GDM1 (cell line): ENCODE results near the gene NLRC3.

Experiments used
- DNase-seq: peaks from one replicate; lab custom pipeline; 2025; lab: John Stamatoyannopoulos, UW

NLRC3 gene

DNA sequence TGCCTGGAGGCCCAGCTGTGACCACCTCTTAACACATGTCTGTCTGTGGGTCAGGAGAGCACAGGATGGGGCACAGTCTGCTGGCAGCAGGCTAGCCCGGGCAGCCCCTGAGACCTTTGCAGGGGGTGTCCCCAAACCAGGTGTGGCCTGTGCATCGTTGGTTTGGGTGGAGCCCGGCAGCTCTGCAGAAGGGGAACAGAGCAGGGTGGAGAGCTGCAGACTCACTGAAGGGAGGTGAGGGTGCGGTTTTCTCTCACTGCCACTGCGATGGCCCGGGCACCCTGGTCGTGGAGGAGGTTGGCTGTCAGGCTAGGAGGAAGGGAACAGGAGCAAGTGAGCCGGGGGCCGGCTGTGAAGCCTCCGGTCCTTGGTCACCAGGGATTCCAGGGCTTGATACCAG is 28.8 kb downstream of the NLRC3 start:
- no peak for DNase-seq

DNA sequence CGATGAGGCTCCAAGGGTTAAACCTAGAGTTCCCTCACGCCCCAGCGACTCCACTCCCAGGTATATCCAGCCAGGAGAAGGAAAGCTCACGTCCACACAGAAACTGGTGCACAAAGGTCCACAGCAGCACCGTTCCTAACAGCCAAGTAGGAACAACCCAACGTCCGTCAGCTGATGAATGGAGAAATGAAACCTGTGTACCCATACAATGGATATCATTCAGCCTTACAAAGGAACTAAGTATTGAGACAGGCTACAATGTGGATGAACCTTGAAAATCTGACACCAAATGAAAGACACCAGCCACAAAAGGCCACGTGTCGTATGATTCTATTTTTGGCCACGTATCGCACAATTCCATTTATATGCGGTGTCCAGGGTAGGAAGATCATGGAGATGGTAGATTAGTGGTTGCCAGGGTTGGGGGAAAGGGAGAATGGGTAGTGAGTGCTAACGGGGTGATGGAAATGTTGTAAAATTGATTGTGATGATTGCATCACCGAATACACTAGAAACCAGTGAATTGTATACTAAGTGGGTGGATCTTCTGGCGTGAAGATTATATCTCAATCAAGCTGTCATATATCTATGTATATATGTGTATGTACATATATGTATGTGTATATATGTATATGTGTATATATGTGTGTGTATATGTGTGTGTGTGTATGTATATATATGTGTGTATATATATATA is 30.1 kb downstream of the NLRC3 start:
- DNase-seq, result no peak

DNA sequence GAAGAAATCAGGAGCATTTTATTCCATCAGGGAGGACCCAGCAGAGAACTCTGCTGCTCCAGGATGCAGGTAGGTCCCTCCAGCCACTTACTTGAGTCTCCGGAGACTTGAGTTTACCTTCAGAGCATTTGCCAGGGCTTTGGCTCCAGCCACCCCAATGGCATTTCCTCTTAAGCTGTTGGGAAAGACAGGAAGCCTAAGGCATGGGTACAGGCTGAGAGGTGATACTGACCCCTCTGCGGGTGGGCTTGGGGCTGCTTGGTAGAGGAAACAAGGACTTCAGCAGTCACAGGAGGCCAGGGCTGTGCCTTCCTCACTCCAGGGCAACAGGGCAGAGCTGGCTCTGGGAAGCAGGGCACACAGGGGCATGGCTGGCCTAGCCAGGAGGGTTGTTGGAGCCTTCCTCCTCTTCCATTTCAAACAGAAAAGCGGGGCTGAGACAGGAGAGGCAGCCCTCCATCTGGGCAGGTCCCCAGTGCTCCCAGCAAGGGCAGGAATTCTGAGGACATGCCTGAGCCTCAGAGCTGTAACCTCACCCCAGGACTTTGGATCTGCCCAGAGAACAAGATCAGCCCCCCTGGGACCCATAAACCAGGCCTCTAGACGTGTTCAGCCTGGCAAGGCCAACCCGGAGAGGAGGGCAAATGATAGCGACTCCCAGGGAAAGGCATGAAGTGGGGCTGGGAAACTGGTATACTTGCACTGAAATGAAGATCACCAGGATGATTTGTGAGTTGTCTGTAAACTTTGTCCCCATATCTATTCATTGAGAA is 34.4 kb downstream of the NLRC3 start:
- DNase-seq, result no peak

DNA sequence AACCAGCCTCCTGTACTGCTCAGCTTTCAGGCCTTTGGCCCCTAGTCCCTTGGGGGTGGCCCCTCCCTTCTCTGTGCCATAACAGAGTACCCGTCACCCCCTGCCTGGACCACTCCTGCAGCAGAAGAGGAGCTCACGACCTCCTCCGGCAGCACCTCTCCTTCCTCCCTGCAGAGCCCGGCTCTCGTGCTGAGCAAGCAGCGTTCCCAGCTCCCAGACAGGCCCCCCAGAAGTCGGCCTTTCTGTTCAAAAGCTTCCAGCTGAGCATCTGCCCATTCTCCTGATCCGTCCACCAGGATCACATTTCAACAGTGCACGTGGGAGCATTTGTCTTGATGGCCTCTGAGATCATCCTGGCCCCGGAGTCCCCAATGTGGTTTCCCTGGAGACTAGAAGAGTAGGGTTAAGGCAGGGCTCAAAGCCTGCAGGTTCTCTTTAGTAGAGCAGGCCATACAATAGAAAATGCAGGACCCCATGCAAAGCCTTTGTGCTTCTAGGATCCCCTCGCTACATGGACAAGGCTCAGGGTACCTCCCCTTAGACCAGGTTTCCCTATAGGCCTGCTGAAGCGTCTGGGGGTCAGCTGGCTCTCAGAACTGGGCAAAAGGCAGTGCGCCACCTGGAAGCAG is 35.6 kb downstream of the NLRC3 start:
- no peak for DNase-seq

DNA sequence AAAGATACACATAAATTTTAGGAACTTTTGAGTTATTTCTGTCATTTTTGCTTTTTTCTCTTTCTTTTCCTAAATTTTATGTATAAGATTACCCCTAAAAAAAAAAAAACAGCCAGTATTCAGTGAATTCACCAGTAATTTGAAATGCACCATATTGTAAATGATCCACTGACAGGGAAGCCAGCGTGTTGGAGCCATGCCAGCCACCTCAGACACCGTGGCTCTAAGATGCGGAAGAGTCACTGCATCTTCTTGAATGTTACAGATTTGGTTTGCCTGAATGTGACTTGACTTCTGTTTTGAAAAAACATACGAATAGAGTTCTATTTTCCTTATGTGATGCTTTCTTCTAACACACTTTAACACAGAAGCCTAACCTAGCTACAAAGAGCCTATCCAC is 39.0 kb downstream of the NLRC3 start:
- no peak for DNase-seq

DNA sequence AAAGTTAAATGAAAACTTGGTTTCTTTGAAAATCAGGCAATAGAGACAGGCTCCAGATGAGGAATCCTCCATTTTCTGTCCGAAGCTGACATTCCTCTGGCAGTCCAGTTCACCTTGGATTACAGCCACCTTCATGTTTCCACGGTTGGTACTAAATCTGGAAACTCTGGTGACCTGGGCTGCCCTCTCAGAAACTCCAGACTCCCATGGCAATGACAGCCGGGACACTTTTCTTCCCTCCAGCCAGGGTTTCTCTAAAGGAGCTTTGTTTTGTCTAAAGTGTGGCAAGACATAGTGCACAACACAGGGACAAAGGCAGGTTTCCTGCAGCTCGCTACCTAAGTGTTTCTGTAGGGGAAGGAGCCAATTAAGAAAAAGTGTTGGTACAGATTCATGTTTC is 40.4 kb downstream of the NLRC3 start:
- DNase-seq, result no peak

DNA sequence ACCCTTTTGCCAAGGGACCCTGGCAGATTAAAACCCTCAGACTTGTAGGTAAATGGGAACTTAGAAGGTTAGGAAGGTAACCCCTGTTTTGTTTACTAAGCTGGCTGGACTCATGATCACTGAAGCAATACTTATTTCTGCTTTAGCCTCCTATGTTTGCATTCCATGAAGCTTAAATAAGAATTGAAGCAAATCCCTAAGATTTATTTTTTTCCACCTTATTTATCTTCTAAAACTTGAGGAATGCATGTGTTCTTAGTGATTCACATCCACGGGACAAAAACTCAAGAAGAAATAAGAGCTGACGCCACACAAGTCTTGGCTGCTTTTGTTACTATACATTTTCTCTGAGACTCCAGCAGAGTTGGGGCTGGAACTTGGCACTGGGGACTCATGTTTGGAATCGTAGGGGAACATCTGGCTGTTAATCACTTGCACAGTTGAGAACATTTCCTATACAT is 40.9 kb downstream of the NLRC3 start:
- DNase-seq, result no peak

DNA sequence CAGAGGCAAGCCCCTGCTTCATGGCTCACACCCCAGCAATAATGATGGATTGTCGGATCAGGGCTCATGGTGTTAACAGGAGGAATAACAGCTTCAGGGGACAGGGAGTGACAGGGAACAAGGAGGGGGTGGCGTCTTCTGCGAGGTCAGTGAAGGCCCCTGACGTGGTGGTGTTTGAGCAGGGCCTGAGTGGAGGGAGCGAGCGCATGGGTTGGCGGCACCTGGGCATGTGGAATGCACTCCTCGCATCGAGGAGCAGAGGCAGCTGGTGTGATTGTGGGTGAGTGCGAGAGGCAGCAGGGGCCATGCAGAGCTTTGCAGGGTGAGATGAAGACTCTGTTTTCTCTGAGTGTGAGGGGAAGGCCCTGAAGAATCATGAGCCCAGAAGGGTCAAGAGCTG is 43.1 kb downstream of the NLRC3 start:
- DNase-seq, result no peak

DNA sequence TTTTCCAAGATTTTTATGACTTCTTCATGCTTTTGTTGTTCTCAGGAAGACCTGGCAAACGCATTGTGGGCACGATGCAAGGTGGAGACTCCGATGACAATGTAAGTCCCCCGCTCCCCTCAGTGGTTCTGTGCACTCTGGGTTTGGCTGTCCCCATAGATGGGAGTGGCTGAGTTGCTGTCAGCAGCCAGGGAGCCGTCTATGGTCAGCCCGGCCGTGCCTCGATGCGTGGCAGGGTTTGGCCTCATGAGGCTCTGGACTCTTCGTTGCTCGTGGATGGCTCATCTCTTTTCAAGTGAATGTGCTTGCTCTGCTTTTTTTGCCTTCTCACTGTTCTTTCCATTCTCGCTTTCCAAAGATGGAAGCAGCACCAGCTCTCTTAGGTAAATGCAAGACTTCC is 44.5 kb downstream of the NLRC3 start:
- DNase-seq, result no peak

DNA sequence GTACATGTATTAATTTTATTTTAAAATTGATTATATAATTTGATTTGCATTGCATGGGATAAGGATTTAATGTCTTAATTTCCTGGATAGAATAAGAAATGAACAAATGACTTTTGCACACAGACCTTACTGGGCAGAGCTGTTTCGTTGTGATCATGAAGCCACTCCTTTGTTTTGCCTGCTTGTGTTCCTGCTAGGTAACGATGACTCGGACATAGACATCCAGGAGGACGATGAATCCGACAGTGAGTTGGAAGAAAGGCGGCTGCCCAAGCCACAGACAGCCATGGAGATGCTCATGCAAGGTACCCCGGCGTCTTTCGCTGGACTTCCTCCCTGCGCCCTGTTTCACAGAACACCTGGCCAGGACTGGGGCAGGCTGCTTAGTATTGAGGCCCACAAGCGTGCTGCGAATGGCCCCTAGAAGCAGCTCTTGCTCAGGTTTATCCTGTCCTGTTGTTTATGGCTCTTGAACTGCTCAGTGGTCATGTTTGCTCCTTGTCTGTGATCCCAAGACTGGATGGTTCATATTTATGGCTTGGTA is 46.8 kb downstream of the NLRC3 start:
- DNase-seq, result no peak

DNA sequence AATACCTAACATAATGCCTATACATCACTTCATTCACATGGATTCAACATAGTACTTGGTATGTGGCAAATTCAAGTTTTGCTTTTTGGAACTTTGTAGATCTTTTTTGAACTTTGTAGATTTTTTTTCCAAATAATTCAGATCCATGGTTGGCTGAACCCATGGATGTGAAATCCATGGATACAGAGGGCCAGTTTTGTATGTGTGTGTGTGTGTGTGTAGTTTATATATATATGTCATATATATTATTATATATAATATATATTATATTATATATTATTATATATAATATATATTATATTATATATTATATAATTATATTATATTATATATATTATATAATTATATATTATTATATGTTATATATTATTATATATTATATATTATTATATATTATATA is 48.0 kb downstream of the NLRC3 start:
- no peak for DNase-seq

DNA sequence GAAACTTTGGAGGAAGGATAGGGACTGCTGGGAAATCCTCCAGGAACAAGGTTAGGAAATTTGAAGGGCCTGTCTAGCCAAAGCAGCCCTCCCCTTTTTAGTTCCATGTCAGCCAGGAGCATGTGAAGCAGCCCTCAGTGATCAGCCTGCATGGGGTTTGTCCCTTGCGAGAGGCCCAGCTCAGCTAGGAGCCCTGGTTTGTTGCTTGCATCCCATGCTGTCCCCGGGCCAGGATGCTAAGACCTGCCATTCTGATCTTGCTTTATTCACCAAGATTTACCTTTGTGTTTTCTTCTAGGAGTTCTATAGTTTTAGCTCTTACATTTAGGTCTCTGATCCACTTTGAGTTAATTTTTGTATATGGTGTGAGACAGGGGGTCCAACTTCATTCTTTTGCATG is 48.8 kb downstream of the NLRC3 start:
- no peak for DNase-seq

DNA sequence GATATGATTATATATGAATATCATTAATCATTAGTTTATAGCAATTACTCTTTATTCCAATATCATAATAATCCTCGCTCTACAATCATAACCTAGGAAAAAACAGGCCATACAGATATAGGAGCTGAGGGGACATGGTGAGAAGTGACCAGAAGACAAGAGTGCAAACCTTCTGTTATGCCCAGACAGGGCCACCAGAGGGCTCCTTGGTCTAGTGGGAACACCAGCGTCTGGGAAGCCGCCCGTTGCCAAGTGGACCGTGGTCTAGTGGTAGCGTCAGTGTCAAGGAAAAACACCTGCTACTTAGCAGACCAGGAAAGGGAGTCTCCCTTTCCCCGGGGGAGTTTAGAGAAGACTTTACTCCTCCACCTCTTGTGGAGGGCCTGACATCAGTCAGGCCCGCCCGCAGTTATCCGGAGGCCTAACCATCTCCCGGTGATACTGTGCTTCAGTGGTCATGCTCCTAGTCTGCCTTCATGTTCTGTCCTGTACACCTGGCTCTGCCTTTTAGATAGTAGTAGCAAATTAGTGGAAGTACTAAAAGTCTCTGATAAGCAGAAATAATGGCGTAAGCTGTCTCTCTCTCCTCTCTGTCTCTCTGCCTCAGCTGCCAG is 49.9 kb downstream of the NLRC3 start:
- peak; percentile 34 for DNase-seq

DNA sequence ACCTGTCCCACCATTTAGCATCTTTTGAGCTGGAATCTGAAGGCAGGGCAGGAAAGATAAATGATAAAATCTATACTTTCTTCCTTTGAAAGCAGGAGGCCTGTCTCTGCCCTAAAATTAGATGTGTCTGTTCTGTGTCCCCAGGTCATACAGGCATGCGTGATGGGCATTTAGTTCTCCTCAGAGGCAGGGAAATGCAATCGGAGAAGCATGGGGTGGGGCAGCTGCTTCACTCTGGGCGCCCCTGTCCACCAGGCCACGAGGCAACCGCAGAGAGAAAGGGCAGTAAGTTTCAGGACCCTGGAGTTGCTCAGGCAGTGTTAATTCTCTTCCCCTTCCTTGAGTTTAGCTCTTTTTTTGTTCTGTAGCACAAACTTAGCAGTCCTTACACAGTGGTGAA is 51.3 kb downstream of the NLRC3 start:
- DNase-seq, result no peak

DNA sequence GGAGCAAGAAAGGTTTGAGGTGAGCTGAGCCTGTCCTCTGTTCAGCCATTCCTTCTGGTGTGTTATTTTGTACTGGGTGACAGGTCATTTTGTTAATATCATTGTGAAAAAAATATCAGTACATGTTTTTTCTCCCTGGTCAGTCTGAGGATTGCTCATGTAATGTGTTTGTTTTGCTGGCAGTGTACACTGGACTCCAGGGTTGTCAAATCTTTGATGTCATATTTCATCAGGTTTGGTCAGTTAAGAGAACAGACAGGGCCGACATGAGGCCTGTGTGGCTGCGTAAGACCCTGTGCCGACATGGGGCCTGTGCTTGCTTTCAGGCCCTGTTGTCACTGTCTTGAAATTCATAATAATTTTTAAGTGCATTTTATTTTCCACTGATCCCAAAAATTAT is 53.9 kb downstream of the NLRC3 start:
- no peak for DNase-seq

DNA sequence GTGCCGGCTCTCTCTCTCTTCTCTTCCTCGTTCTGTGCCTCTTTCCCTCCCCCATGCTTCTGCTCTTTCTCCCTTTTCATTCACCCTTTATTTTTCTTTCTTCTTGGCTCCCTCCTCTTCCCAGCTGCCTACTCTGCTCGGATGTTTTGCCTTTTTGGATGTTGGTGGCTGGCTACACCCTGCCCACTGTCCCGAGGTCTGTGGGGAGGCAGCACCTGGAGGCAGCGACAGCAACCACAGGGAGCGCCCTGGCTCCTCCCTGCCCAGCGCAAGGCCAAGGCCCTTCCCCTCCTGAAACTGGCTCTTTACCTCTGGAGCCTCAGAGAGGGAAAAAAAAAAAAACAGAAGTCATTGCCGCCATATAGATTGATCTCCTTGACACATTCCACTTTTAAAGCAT is 56.4 kb downstream of the NLRC3 start:
- DNase-seq, result no peak

DNA sequence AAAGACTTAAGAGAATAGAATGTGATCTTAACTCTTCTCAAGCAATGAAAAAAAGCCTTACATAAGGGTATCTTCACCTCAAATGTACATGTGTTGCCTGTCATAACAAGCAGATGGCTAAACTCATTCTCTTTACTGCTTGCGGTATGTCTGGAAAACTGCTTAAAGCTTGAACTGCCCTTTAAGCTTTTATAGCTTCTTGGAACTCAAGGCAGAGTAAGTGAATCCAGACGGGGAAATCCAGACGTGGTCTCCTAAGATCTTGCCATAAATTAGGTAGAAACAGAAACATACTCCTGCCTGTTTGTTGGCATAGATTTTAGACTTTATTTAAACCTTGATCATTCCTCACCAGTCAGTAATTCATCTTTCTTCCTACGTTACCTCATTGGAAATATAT is 56.8 kb downstream of the NLRC3 start:
- DNase-seq, result no peak

DNA sequence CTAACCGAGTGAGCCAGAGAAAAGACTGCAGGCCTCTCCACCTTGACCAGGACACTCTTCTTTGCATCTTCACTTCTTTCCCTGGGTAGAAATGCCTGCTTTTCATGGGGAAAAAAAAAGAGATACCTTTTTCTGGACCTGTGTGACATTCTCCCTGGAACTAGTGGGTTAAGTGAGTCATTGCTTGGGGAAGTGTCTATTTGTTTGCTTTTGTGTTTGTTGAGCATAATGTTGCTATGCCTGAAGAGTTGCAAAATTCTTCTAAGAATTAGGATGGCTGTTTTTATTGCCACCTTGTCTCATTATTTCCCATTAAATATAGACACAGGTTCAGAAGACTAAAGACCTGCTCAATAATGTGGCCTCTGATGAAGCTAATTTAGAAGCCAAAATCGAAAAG is 57.6 kb downstream of the NLRC3 start:
- DNase-seq, result no peak

DNA sequence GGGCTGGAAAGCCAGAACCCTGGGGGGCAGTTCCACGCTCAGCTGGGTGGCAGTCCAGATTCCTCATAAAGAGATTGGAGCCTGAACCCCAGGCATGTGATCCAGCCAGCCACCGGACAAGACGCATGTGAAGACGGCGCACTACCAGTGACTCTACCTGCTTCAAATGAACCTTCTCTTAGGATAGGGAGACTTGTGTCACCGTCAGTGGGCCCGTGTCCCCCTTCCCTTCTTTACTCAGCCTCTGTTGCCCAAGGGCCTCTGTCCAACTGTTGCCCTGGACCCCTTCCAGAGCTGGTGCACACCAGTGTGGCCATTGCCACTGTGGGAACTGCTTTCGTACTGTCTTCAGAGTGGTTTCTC is 58.2 kb downstream of the NLRC3 start:
- DNase-seq, result no peak

DNA sequence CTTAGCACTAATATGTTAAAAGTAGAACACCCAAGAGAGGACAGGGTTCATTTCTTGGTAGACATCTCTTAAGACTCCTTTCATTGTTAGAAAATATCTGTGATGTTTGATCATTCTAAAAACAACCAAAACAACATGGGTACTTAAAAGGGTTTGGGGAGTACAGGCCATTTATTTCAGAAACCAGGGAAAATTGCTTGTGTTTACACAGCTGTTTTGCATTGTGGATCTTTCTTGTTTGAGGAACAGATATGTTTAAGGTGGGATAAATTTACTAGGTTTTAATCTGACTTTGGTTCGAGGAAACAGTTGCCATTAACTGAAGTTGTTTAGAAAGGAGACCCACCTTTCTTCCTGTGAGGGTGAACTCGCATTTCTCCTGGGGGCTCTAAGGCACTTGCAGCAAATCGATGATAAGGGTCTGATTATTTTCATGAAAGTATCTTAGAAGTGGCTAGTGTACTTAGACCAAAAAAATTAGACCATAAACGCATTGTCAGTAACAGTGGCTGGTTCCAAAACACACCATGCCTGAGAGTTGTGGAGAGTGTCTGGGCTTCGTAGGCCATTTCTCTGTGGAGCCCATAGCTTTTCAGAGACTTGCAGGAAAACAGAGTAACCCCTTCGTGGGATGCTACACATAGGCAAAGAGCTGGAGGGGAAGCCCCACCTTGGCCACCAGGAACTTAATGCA is 58.8 kb downstream of the NLRC3 start:
- DNase-seq, result no peak

DNA sequence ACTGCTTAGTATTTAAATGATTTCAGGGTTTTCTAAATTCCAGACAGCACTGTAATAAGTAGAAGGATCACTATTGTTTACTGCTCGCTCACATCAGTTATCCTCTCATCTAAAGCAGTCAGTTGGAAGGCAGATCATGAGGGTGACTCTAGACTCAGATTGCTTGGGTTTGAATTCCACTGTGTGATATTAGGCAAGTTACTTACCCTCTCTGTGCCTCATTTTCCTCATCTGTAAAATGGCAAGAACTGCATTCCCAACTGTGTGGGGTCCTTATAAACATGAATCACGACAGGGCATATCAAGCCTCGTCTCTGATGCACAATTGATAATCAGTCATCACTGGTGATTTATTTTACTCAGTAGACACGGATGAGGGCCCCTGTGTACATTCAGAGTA is 61.3 kb downstream of the NLRC3 start:
- DNase-seq, result no peak

DNA sequence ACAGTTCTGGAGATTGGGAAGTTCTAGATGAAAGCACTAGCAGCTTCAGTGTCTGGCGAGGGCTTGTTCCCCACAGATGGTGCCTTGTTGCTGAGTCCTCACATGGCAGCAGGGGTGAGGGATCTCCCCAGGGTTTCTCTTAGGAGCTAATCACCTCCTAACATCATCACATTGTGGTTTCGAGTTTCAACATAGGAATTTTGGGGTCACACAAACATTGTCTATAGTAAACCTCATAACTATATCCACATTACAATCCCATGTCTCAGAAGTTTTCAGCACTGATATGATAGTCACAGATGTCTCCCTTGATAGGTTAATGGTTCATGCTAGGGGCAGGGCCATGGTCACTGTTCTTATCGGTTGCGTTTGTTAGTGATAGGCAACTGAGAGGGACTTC is 62.6 kb downstream of the NLRC3 start:
- DNase-seq, result no peak
